Hematopoietic multipotent progenitor cell treated with erythropoietin and hydrocortisone succinate and interleukin-3 and kit ligand, for 6 days (in vitro differentiated cells): ENCODE data around the gene NFIL3.

ENCODE experiments used
- DNase-seq: peaks from one replicate; pipeline ENCODE4 v3.0.0-alpha.2; 2015

NFIL3 gene

GRCh38 chr9:91421971-91422757 lies 1.5 kb downstream of the NFIL3 start:
- DNase-seq = peak; percentile 54

- DNase-seq = no peak
These were observed 2.4 kb downstream of the NFIL3 start for GRCh38 chr9:91421128-91421765.

GRCh38 chr9:91420501-91421127 lies 3.0 kb downstream of the NFIL3 start:
- DNase-seq = no peak

GRCh38 chr9:91419222-91420191 lies 4.1 kb downstream of the NFIL3 start:
- peak; percentile 73 for DNase-seq

GRCh38 chr9:91418215-91418610 lies 5.4 kb downstream of the NFIL3 start:
- no peak for DNase-seq

- no peak for DNase-seq
These were observed 5.9 kb downstream of the NFIL3 start for GRCh38 chr9:91417602-91418214.

GRCh38 chr9:91416096-91416712 lies 7.4 kb downstream of the NFIL3 start:
- no peak for DNase-seq

- DNase-seq = no peak
These were observed 8.3 kb downstream of the NFIL3 start for GRCh38 chr9:91415290-91415689.

- no peak for DNase-seq
These were observed 10.7 kb downstream of the NFIL3 start for GRCh38 chr9:91412941-91413340.

- peak; percentile 70 for DNase-seq
These were observed 12.4 kb downstream of the NFIL3 start for GRCh38 chr9:91411096-91411771.

- DNase-seq = no peak
These were observed 13.5 kb downstream of the NFIL3 start for GRCh38 chr9:91410161-91410560.

- no peak for DNase-seq
These were observed 15.2 kb downstream of the NFIL3 start for GRCh38 chr9:91408475-91408874.

- peak; percentile 49 for DNase-seq
These were observed 15.9 kb downstream of the NFIL3 start for GRCh38 chr9:91407580-91408318.

- no peak for DNase-seq
These were observed 18.1 kb downstream of the NFIL3 start for GRCh38 chr9:91405343-91406077.

GRCh38 chr9:91403665-91404543 lies 19.7 kb downstream of the NFIL3 start:
- peak; percentile 72 for DNase-seq

- no peak for DNase-seq
These were observed 24.7 kb downstream of the NFIL3 start for GRCh38 chr9:91398926-91399325.

GRCh38 chr9:91395553-91396471 lies 27.8 kb downstream of the NFIL3 start:
- no peak for DNase-seq

GRCh38 chr9:91395106-91395552 lies 28.5 kb downstream of the NFIL3 start:
- peak; percentile 70 for DNase-seq
